GM19240 (cell line): ENCODE results near the gene CLDN8.

Source experiments
- DNase-seq: peaks from one replicate; pipeline ENCODE4 v3.0.0; 2011; ENCODE audit warnings: low spot score; ENCODE audit not compliant: insufficient read length

The CLDN8 gene

GRCh38 chr21:30216041-30216723, at the start of gene CLDN8:
Gene CLDN8 (minus strand): TSS chr21:30216097. CDS start chr21:30215925, 172 bp downstream.
- DNase-seq: no peak

GRCh38 chr21:30257773-30258172, 41.9 kb upstream of the CLDN8 start:
- no peak for DNase-seq

GRCh38 chr21:30256100-30256499, 40.2 kb upstream of the CLDN8 start:
- DNase-seq: no peak

GRCh38 chr21:30255679-30256078, 39.8 kb upstream of the CLDN8 start:
- no peak for DNase-seq

GRCh38 chr21:30251781-30252180, 35.9 kb upstream of the CLDN8 start:
- DNase-seq: no peak

- DNase-seq: no peak
These were observed 34.0 kb upstream of the CLDN8 start for GRCh38 chr21:30249936-30250335.

GRCh38 chr21:30248844-30249243, 32.9 kb upstream of the CLDN8 start:
- no peak for DNase-seq

- no peak for DNase-seq
These were observed 29.2 kb upstream of the CLDN8 start for GRCh38 chr21:30245061-30245460.

- no peak for DNase-seq
These were observed 27.8 kb upstream of the CLDN8 start for GRCh38 chr21:30243691-30244090.

- DNase-seq: no peak
These were observed 24.8 kb upstream of the CLDN8 start for GRCh38 chr21:30240661-30241060.

GRCh38 chr21:30238168-30238567, 22.3 kb upstream of the CLDN8 start:
- DNase-seq: no peak

- no peak for DNase-seq
These were observed 18.7 kb upstream of the CLDN8 start for GRCh38 chr21:30234643-30235042.

- no peak for DNase-seq
These were observed 18.2 kb upstream of the CLDN8 start for GRCh38 chr21:30234050-30234449.

GRCh38 chr21:30233228-30234020, 17.5 kb upstream of the CLDN8 start:
- no peak for DNase-seq

- DNase-seq: no peak
These were observed 16.1 kb upstream of the CLDN8 start for GRCh38 chr21:30232011-30232410.

GRCh38 chr21:30227633-30228404, 11.9 kb upstream of the CLDN8 start:
- DNase-seq: no peak

- DNase-seq: no peak
These were observed 11.2 kb upstream of the CLDN8 start for GRCh38 chr21:30227128-30227527.

- no peak for DNase-seq
These were observed 7.7 kb upstream of the CLDN8 start for GRCh38 chr21:30223596-30223995.

- no peak for DNase-seq
These were observed 6.8 kb upstream of the CLDN8 start for GRCh38 chr21:30222724-30223123.

- no peak for DNase-seq
These were observed 4.8 kb downstream of the CLDN8 start for GRCh38 chr21:30211071-30211470.

- DNase-seq: no peak
These were observed 6.3 kb downstream of the CLDN8 start for GRCh38 chr21:30209601-30210000.

- DNase-seq: no peak
These were observed 8.7 kb downstream of the CLDN8 start for GRCh38 chr21:30207252-30207579.
